ENCODE measurements around the gene TMUB1.

DNA sequence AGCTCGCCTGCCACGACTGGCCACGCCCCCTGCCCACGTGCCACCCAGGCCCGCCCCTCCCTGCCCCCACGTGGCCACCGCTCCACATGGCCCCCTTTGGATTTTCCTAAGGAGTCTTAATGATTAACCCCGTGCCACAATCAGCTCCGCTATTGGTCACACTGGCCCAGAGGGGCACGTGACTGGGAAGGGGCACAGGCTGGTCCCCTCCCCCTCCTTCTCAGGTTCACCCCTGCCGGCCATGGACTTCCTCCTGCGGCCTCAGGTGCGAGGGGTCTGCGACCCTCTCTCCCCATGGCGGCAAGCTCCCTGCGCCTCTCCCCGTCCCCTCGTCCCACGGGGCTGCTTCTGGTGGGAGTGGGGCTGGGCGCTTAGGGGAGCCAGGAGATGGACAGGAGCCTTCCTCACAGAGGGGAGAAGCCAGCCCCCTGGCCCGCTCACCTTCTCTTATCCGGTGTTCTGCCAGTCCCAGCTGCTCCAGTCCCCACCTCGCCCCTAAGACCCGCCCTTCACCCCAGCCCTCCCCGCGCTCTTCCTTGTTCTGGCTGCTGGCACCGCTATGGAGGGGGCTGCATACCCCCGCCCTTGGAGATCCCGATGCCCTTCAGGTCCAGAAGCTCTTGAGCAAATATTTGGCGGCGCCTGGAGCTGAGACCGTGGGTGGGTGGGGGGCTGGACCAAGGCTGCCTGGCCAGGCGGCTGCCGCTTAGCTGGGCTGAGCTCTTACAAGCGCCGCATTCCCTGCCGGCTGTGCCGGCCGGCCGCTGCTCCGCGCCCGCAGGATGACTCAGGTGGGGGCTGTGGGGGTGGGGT is 20.7 kb downstream of the TMUB1 start:
- TF ChIP-seq, protein P1, sequence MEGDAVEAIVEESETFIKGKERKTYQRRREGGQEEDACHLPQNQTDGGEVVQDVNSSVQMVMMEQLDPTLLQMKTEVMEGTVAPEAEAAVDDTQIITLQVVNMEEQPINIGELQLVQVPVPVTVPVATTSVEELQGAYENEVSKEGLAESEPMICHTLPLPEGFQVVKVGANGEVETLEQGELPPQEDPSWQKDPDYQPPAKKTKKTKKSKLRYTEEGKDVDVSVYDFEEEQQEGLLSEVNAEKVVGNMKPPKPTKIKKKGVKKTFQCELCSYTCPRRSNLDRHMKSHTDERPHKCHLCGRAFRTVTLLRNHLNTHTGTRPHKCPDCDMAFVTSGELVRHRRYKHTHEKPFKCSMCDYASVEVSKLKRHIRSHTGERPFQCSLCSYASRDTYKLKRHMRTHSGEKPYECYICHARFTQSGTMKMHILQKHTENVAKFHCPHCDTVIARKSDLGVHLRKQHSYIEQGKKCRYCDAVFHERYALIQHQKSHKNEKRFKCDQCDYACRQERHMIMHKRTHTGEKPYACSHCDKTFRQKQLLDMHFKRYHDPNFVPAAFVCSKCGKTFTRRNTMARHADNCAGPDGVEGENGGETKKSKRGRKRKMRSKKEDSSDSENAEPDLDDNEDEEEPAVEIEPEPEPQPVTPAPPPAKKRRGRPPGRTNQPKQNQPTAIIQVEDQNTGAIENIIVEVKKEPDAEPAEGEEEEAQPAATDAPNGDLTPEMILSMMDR (IDR thresholded peaks at IDR 0.05): no peak
- TF ChIP-seq ZFX (IDR thresholded peaks at IDR 0.05; ENCODE audit: borderline replicate concordance): no peak

Measured in 22Rv1 (cell line).